Measurements from ENCODE around the gene NR2F6.

NR2F6 gene

DNA sequence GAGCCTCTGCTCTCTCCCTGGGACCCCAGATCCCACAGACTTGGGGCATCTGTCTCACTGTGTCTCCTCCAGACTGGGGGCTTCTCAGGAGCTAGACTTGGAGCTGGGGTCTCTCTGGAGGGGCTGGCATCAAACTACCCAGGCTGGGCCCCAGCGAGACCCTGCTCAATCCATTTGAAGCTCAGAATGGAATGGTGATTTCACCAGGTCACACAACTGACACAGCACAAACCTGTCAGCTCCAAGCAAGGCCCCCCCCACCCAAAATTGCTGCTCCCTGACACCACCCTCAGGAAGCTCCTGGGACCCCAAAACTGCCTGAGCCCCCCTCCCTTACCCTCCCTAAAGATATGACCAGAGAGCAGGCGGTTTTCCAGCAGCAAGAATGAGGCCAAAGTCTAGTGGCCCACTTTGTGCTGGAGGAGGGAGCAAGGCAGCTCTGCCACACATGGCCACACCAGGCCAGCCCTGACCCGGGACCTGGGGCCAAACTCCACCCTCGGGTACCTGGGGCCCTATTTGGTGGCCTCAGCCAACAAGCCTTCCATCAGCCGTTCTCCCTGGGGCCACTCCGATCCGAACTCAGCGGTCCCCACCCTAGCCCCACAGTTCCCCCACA, 2.4 kb downstream of the NR2F6 start:
- Histone ChIP-seq H3K4me1 (ENCODE audit: control insufficient read depth, insufficient read depth, low read length) (peaks cover 5% of the 10 kb centered on the region), H3K36me3 (ENCODE audit: control insufficient read depth in 2 of 2, insufficient read depth in 1 of 2, low read length in 2 of 2) (peaks cover 0 to 20% of the 10 kb centered on the region in 2 experiments; a peak in 2 of 3 replicates), H3K4me3 (ENCODE audit: low read depth, low read length) (peak overlapping the region; percentile 76), H3K27ac (ENCODE audit: extremely low read depth, low read depth, low read length) (no peak overlapping the region), H3K9me3 (ENCODE audit: control insufficient read depth, insufficient read depth, low read depth, low read length) (no peaks in the 10 kb centered on the region)
- TF ChIP-seq ZNF670 (tag by site-specific recombination; IDR thresholded peaks at IDR 0.05; ENCODE audit: low read depth) (no peak), ZNF16 (tag by site-specific recombination; IDR thresholded peaks at IDR 0.05; ENCODE audit: low read depth) (no peak), GLI4 (tag by site-specific recombination; IDR thresholded peaks at IDR 0.05) (no peak), BCL11B (tag by site-specific recombination; IDR thresholded peaks at IDR 0.05; ENCODE audit: low read depth) (no peak), MZF1 (tag by site-specific recombination; IDR thresholded peaks at IDR 0.05; ENCODE audit: borderline replicate concordance) (no peak), KLF8 (tag by site-specific recombination; IDR thresholded peaks at IDR 0.05) (0 out of 2 replicates have a peak, but pooled peaks have one; percentile 4), ZNF354C (tag by site-specific recombination; IDR thresholded peaks at IDR 0.05; ENCODE audit: borderline replicate concordance, low read depth) (no peak), ZNF600 (tag by site-specific recombination; IDR thresholded peaks at IDR 0.05) (no peak; the same call in 1 of the 2 replicates)
- TF ChIP-seq, protein P1, sequence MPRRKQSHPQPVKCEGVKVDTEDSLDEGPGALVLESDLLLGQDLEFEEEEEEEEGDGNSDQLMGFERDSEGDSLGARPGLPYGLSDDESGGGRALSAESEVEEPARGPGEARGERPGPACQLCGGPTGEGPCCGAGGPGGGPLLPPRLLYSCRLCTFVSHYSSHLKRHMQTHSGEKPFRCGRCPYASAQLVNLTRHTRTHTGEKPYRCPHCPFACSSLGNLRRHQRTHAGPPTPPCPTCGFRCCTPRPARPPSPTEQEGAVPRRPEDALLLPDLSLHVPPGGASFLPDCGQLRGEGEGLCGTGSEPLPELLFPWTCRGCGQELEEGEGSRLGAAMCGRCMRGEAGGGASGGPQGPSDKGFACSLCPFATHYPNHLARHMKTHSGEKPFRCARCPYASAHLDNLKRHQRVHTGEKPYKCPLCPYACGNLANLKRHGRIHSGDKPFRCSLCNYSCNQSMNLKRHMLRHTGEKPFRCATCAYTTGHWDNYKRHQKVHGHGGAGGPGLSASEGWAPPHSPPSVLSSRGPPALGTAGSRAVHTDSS (tag by site-specific recombination; IDR thresholded peaks at IDR 0.05), result no peak
- TF ChIP-seq, protein P2, sequence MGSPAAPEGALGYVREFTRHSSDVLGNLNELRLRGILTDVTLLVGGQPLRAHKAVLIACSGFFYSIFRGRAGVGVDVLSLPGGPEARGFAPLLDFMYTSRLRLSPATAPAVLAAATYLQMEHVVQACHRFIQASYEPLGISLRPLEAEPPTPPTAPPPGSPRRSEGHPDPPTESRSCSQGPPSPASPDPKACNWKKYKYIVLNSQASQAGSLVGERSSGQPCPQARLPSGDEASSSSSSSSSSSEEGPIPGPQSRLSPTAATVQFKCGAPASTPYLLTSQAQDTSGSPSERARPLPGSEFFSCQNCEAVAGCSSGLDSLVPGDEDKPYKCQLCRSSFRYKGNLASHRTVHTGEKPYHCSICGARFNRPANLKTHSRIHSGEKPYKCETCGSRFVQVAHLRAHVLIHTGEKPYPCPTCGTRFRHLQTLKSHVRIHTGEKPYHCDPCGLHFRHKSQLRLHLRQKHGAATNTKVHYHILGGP (tag by site-specific recombination; IDR thresholded peaks at IDR 0.05), result no peak
- TF ChIP-seq, protein P3, sequence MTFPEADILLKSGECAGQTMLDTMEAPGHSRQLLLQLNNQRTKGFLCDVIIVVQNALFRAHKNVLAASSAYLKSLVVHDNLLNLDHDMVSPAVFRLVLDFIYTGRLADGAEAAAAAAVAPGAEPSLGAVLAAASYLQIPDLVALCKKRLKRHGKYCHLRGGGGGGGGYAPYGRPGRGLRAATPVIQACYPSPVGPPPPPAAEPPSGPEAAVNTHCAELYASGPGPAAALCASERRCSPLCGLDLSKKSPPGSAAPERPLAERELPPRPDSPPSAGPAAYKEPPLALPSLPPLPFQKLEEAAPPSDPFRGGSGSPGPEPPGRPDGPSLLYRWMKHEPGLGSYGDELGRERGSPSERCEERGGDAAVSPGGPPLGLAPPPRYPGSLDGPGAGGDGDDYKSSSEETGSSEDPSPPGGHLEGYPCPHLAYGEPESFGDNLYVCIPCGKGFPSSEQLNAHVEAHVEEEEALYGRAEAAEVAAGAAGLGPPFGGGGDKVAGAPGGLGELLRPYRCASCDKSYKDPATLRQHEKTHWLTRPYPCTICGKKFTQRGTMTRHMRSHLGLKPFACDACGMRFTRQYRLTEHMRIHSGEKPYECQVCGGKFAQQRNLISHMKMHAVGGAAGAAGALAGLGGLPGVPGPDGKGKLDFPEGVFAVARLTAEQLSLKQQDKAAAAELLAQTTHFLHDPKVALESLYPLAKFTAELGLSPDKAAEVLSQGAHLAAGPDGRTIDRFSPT (tag by site-specific recombination; IDR thresholded peaks at IDR 0.05), result peak; percentile 41; the same call in 1 of the 2 replicates
- ChIA-PET CTCF (interaction anchor here (0.7 to 1.6 kb wide), 3 partner anchors 28 to 191 kb away, joined by 4 read pairs; partner anchors contain the start of gene USE1), POLR2A (interaction anchor here (1.2 to 6.8 kb wide), 4 partner anchors 17 to 38 kb away, joined by 5 to 29 read pairs (median 10); partner anchors contain the start of genes BABAM1, OCEL1 and USE1)

DNA sequence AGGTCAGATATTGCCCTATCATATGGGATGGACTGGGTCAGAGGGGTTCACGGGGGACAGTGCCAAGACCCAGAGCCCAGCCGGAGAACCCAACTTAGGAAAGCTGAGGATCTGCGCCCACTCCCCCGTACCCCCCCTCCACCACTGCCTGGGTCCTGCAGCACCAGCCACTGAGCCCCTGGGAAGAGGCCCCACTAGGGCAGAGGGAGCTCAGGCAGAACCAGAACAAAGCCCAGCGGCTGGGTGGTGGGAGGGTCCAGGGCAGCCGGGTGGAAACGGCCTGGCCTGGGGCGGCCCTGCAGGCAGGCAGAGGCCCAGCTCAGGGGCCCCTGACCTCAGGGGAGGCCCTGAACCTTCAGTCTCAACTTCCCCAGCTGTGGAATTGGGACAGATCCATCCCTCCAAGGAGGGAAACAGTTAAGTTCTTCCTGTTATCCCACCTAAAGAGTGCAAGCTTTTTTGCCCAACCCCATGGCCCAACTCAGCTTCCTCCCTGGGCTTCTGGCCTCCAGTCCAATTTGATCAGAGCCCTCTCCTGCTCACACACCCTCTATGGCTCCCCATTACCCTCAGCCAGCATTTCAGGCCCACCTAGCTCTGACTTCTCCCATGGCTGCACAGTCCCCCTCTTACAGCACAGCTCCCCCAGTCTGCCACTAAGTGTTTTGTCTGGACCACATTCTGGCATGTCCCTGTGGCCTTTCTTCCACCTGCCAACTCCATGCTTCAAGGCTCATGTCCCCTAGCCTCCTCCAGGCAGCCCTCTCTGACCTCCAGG, 3.1 kb downstream of the NR2F6 start:
- Histone ChIP-seq H3K36me3 (ENCODE audit: control insufficient read depth in 2 of 2, insufficient read depth in 1 of 2, low read length in 2 of 2) (peaks cover 0 to 27% of the 10 kb centered on the region in 2 experiments; a peak in 2 of 3 replicates), H3K27ac (ENCODE audit: extremely low read depth, low read depth, low read length) (no peak overlapping the region), H3K4me1 (ENCODE audit: control insufficient read depth, insufficient read depth, low read length) (peaks cover 5% of the 10 kb centered on the region), H3K4me3 (ENCODE audit: low read depth, low read length) (no peak overlapping the region), H3K9me3 (ENCODE audit: control insufficient read depth, insufficient read depth, low read depth, low read length) (no peaks in the 10 kb centered on the region)
- CTCF ChIA-PET, result interaction anchor here (0.7 to 1.6 kb wide), 4 partner anchors 18 to 190 kb away, joined by 3 to 4 read pairs (median 4); partner anchors contain the start of gene USE1
- POLR2A ChIA-PET, result interaction anchor here (0.6 to 6.8 kb wide), 5 partner anchors 16 to 38 kb away, joined by 5 to 29 read pairs (median 7); partner anchors contain the start of genes BABAM1, OCEL1 and USE1
- TF ChIP-seq, protein P4, sequence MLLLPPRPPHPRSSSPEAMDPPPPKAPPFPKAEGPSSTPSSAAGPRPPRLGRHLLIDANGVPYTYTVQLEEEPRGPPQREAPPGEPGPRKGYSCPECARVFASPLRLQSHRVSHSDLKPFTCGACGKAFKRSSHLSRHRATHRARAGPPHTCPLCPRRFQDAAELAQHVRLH (tag by site-specific recombination; IDR thresholded peaks at IDR 0.05), result peak; percentile 70; the same call in 1 of the 2 replicates
- TF ChIP-seq, protein P5, sequence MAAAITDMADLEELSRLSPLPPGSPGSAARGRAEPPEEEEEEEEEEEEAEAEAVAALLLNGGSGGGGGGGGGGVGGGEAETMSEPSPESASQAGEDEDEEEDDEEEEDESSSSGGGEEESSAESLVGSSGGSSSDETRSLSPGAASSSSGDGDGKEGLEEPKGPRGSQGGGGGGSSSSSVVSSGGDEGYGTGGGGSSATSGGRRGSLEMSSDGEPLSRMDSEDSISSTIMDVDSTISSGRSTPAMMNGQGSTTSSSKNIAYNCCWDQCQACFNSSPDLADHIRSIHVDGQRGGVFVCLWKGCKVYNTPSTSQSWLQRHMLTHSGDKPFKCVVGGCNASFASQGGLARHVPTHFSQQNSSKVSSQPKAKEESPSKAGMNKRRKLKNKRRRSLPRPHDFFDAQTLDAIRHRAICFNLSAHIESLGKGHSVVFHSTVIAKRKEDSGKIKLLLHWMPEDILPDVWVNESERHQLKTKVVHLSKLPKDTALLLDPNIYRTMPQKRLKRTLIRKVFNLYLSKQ (tag by site-specific recombination; IDR thresholded peaks at IDR 0.05; ENCODE audit: borderline replicate concordance), result no peak
- TF ChIP-seq, protein P2 (tag by site-specific recombination; IDR thresholded peaks at IDR 0.05), result no peak
- TF ChIP-seq, protein P1 (tag by site-specific recombination; IDR thresholded peaks at IDR 0.05), result no peak
- TF ChIP-seq ZNF623 (tag by site-specific recombination; IDR thresholded peaks at IDR 0.05) (0 out of 2 replicates have a peak, but pooled peaks have one; percentile 20), BCL11B (tag by site-specific recombination; IDR thresholded peaks at IDR 0.05; ENCODE audit: low read depth) (peak; percentile 45; the same call in 1 of the 2 replicates), SCRT1 (tag by site-specific recombination; IDR thresholded peaks at IDR 0.05; ENCODE audit: borderline replicate concordance) (no peak), ZNF677 (tag by site-specific recombination; IDR thresholded peaks at IDR 0.05) (no peak), ZNF530 (tag by site-specific recombination; IDR thresholded peaks at IDR 0.05; ENCODE audit: low read depth) (no peak), ZNF76 (tag by site-specific recombination; IDR thresholded peaks at IDR 0.05; ENCODE audit: borderline replicate concordance, low read depth) (no peak), ZIC2 (tag by site-specific recombination; IDR thresholded peaks at IDR 0.05) (no peak)

Measured in HEK293 (cell line).